Breast epithelium (tissue), 3 donors: Measurements from ENCODE around the gene GFPT2.

Experiments used
- POLR2A ChIP-seq: fragments of 450-650 bp; IDR thresholded peaks from one replicate; pipeline ENCODE4 v1.6.1; 2016; ENCODE audit warnings: antibody characterized with exemption, mild to moderate bottlenecking, moderate library complexity
- TF ChIP-seq, protein P1 (sequence below), 3 donors: fragments of 450-650 bp; IDR thresholded peaks; one replicate each; pipeline ENCODE4 v1.5.1; 2016 to 2017; ENCODE audit warnings: antibody characterized with exemption in 3 of 3, mild to moderate bottlenecking in 3 of 3, moderate library complexity in 3 of 3

DNA sequence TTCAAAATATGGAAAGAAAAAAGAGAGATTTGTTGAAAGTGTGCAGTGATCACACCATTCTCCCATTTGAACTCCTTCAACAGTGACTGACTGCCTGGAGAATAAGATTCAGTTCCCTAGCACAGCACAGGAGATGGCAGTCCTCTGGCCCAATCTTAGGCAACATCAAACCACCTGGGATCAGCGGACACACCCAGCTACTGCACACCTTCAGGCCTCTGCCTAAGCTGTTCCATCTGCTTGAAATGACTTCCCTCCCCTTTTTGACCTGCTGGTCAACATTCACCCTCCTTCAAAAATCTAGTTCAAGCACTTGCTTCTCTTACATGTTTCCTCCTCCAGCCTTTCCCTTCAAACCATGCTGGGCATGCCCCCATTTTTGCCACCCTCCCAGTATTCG lies 65.7 kb downstream of the GFPT2 start:
- TF ChIP-seq, protein P1, sequence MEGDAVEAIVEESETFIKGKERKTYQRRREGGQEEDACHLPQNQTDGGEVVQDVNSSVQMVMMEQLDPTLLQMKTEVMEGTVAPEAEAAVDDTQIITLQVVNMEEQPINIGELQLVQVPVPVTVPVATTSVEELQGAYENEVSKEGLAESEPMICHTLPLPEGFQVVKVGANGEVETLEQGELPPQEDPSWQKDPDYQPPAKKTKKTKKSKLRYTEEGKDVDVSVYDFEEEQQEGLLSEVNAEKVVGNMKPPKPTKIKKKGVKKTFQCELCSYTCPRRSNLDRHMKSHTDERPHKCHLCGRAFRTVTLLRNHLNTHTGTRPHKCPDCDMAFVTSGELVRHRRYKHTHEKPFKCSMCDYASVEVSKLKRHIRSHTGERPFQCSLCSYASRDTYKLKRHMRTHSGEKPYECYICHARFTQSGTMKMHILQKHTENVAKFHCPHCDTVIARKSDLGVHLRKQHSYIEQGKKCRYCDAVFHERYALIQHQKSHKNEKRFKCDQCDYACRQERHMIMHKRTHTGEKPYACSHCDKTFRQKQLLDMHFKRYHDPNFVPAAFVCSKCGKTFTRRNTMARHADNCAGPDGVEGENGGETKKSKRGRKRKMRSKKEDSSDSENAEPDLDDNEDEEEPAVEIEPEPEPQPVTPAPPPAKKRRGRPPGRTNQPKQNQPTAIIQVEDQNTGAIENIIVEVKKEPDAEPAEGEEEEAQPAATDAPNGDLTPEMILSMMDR (IDR thresholded peaks at IDR 0.05): no peak
- no peak for TF ChIP-seq POLR2A
